ENCODE results near the gene ASNSD1.

GRCh38 chr2:189646521-189646920 is 14.7 kb upstream of the ASNSD1 start:
- TF ChIP-seq CTCF (IDR thresholded peaks at IDR 0.05) (no peak), EP300 (IDR thresholded peaks at IDR 0.05) (no peak), POLR2A (IDR thresholded peaks at IDR 0.05) (no peak)

Data from ovary (tissue), 3 donors.